HG03342 (cell line): ENCODE data around the gene GGT5.
"Not testable (repeated sequence)": the region's sequence is repeated elsewhere in the genome, so short reads cannot be mapped to it uniquely, and the experiment has no call there.

Source experiments
- ATAC-seq: cut with Tn5 transposase; IDR thresholded peaks from one replicate; pipeline ENCODE4 v1.9.1; 2021; ENCODE audit warnings: mild to moderate bottlenecking, moderate library complexity; ENCODE audit not compliant: unreplicated experiment

GGT5 gene

GRCh38 chr22:24206460-24207263 lies 38.2 kb downstream of the GGT5 start:
- ATAC-seq, result not testable (repeated sequence)

GRCh38 chr22:24205438-24206195 lies 39.3 kb downstream of the GGT5 start:
- no peak for ATAC-seq

- ATAC-seq, result not testable (repeated sequence)
Measured at GRCh38 chr22:24203856-24204255, 41.0 kb downstream of the GGT5 start.

GRCh38 chr22:24201681-24202614 lies 42.9 kb downstream of the GGT5 start:
- ATAC-seq, result no peak

- ATAC-seq, result no peak
Measured at GRCh38 chr22:24200619-24201212, 44.2 kb downstream of the GGT5 start.

- no peak for ATAC-seq
Measured at GRCh38 chr22:24198682-24199052, 46.2 kb downstream of the GGT5 start.

- no peak for ATAC-seq
Measured at GRCh38 chr22:24191893-24192292, 53.0 kb downstream of the GGT5 start.

- ATAC-seq, result no peak
Measured at GRCh38 chr22:24191381-24191841, 53.5 kb downstream of the GGT5 start.

- ATAC-seq, result no peak
Measured at GRCh38 chr22:24190596-24191208, 54.2 kb downstream of the GGT5 start.

GRCh38 chr22:24190159-24190540 lies 54.7 kb downstream of the GGT5 start:
- ATAC-seq, result no peak

GRCh38 chr22:24189249-24190158 lies 55.4 kb downstream of the GGT5 start:
- ATAC-seq, result no peak

GRCh38 chr22:24188705-24189248 lies 56.1 kb downstream of the GGT5 start:
- ATAC-seq, result no peak

GRCh38 chr22:24187731-24188644 lies 56.9 kb downstream of the GGT5 start:
- no peak for ATAC-seq

GRCh38 chr22:24186892-24187670 lies 57.8 kb downstream of the GGT5 start:
- ATAC-seq, result no peak

- ATAC-seq, result no peak
Measured at GRCh38 chr22:24186352-24186740, 58.5 kb downstream of the GGT5 start.

GRCh38 chr22:24185501-24186351 lies 59.2 kb downstream of the GGT5 start:
- ATAC-seq, result no peak
